Spleen (tissue), 11 donors: ENCODE data around the gene DHCR7. TPM values are rescaled to one million over a fixed set of nuclear protein-coding genes. Genes with fewer than 3 reads are reported as not detected.

ENCODE experiments used
- DNase-seq: peaks from one replicate; pipeline ENCODE4 v3.0.0-alpha.2; 2020
- H3K27ac ChIP-seq, 8 donors: fragments of 200-600 bp; sonication (generic) in 7 of 8; 1 replicate in 4 of 8; 2 replicates in 4 of 8; pipeline versions ENCODE4 v1.5.0 to v1.8.0; 2016 to 2021; ENCODE audit warnings: inconsistent platforms in 4 of 8, mild to moderate bottlenecking in 4 of 8, moderate library complexity in 1 of 8
- H3K27me3 ChIP-seq, 7 donors: fragments of 200-600 bp; sonication (generic) in 6 of 7; replicated peaks in 1 of 7; 1 replicate in 4 of 7; 2 replicates in 3 of 7; pipeline versions ENCODE4 v1.5.0 to v1.8.0; 2016 to 2021; ENCODE audit warnings: inconsistent platforms in 3 of 7, mild to moderate bottlenecking in 1 of 7
- H3K36me3 ChIP-seq, 6 donors: fragments of 200-600 bp; sonication (generic) in 5 of 6; 1 replicate in 4 of 6; 2 replicates in 2 of 6; pipeline versions ENCODE4 v1.5.0 to v1.8.0; 2016 to 2021; ENCODE audit warnings: inconsistent platforms in 2 of 6
- H3K4me1 ChIP-seq, 6 donors: fragments of 200-600 bp; sonication (generic) in 5 of 6; 1 replicate in 3 of 6; 2 replicates in 3 of 6; pipeline versions ENCODE4 v1.5.0 to v1.8.0; 2016 to 2021; ENCODE audit warnings: inconsistent platforms in 3 of 6
- H3K4me3 ChIP-seq, 8 donors: fragments of 200-600 bp; sonication (generic) in 7 of 8; 1 replicate in 4 of 8; 2 replicates in 4 of 8; pipeline versions ENCODE4 v1.5.0 to v1.8.0; 2016 to 2021; ENCODE audit warnings: inconsistent platforms in 4 of 8, mild to moderate bottlenecking in 4 of 8, moderate library complexity in 2 of 8
- H3K9me3 ChIP-seq, 8 donors: fragments of 200-600 bp; sonication (generic) in 7 of 8; 1 replicate in 4 of 8; 2 replicates in 4 of 8; pipeline versions ENCODE4 v1.5.0 to v1.8.0; 2016 to 2021; ENCODE audit warnings: inconsistent platforms in 4 of 8
- CTCF ChIP-seq, 11 experiments: fragments of 200-600 bp in 7 of 11; fragments of 450-650 bp in 4 of 11; sonication (generic) in 4 of 11; IDR thresholded peaks in 8 of 11; conservative IDR thresholded peaks in 3 of 11; 1 replicate in 7 of 11; 2 replicates in 4 of 11; pipeline versions ENCODE4 v1.4.0 to v1.8.0; 2016 to 2021; ENCODE audit warnings: antibody characterized with exemption in 11 of 11, inconsistent platforms in 4 of 11, mild to moderate bottlenecking in 1 of 11
- POLR2A ChIP-seq, 3 donors: fragments of 450-650 bp; IDR thresholded peaks; one replicate each; pipeline ENCODE4 v1.5.1; 2017; ENCODE audit warnings: antibody characterized with exemption in 3 of 3, mild to moderate bottlenecking in 1 of 3
- POLR2AphosphoS5 ChIP-seq, 3 donors: sonication (generic); formaldehyde crosslinking; IDR thresholded peaks; one replicate each; pipeline ENCODE4 v1.5.1; 2017; ENCODE audit warnings: antibody characterized with exemption in 3 of 3
- WGBS, 5 donors: extraction: QIAGEN DNeasy Blood & Tissue Kit in 3 of 5; methylation state at CpG; one replicate each; pipeline versions ENCODE4 v1.1.5 to v1.1.7; 2013 to 2018; 5-methylcytosine and 5-hydroxymethylcytosine counted together
- intact Hi-C: fragments of 100-400 bp; cut with DNase I; formaldehyde crosslinking; loops from one replicate; pipeline ENCODE4 v1.15.0; 2023; ENCODE audit warnings: low total_unique reads
- polyA plus RNA-seq, 3 donors: library from polyadenylated mRNA; stranded (reverse); fragments of 200-250 nt; gene quantifications; one replicate each; pipeline ENCODE4 v1.2.1, GENCODE V29; 2013
- total RNA-seq, 7 donors: library from RNA; depleted of rRNA in 3 of 7; stranded (reverse); fragments of >200 nt in 3 of 7; fragmentation: NEBNext Ultra II Directional in 4 of 7; extraction: Animal tissue kit (Norgen Biotek cat#: 25700) in 4 of 7; gene quantifications; one replicate each; pipeline versions ENCODE4 v1.1.0 to v1.2.1, GENCODE V29; 2016 to 2021
- donor health status: healthy with polysubstance abuse.
- donor health status: DM: no; HTN: no; CAD: no; lungs with moderate emphysema.
- donor health status: DM: no; HTN: no; CAD: no.
- donor health status: Bipolar disorder and iron deficiency.
- donor health status: healthy.
- donor health status: DM: no; HTN: no; CAD: no.
- donor health status: DM: yes; HTN: yes; CAD: no.

The DHCR7 gene
- total and polyA plus RNA-seq, 10 donors = 3.6 to 26.4 (median 14.3) TPM

DNA sequence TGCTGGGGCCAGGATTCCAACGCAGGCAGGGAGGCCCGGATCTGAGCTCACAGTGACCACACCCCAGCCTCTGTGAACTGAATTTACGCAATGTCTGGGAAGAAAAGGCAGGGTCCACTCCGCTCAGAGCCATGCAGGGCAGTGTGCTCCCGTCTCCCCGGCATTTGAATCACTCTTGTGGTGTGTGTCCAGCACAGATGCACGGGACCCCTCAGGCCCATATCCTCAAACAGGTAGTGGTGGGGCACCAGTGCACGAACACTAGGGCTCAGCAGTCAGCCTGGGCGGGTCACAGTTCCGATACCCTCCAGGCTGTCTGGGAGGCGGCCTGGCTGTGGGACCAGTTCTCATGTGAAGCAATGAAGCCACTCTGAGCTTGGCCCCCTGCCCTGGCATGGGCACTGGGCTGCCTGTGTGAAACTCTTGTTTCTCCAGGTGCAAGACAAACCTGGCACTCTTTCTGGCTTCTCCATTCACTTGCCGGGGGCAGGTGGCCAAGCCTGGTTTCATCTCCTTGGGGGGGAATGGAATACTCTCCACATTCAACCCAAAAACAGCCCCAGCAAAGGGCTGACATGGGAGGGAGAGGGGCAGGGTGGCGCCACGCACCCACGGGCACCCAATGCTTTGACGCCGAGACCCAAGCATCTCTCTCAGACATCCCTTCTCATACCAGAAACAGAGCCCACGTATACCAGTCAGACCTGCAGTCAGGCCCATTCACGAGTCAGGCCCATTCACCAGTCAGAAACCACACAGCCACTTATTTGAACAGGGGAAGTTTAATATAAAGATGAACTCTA, 14.3 kb downstream of the DHCR7 start:
- intact Hi-C loops = no loop called here
- Histone ChIP-seq H3K9me3 (no peaks in the 10 kb centered on the region), H3K27me3 (no peaks in the 10 kb centered on the region), H3K4me3 (no peak overlapping the region), H3K36me3 (peaks cover 0 to 51% (median 25%) of the 10 kb centered on the region in 6 donors), H3K4me1 (peaks cover 0 to 43% (median 18%) of the 10 kb centered on the region in 6 donors), H3K27ac (peak overlapping the region in 5 of 8 donors; percentile 29 to 63 (median 54))
- no peak for TF ChIP-seq POLR2A (IDR thresholded peaks at IDR 0.05)
- TF ChIP-seq POLR2AphosphoS5 (IDR thresholded peaks at IDR 0.05) = peak in 1 of 3 donors; percentile 47
- WGBS, 5 donors = 81 to 94% (median 86%) methylated on average over 16 to 19 of the region's 19 CpGs
- DNase-seq = no peak

DNA sequence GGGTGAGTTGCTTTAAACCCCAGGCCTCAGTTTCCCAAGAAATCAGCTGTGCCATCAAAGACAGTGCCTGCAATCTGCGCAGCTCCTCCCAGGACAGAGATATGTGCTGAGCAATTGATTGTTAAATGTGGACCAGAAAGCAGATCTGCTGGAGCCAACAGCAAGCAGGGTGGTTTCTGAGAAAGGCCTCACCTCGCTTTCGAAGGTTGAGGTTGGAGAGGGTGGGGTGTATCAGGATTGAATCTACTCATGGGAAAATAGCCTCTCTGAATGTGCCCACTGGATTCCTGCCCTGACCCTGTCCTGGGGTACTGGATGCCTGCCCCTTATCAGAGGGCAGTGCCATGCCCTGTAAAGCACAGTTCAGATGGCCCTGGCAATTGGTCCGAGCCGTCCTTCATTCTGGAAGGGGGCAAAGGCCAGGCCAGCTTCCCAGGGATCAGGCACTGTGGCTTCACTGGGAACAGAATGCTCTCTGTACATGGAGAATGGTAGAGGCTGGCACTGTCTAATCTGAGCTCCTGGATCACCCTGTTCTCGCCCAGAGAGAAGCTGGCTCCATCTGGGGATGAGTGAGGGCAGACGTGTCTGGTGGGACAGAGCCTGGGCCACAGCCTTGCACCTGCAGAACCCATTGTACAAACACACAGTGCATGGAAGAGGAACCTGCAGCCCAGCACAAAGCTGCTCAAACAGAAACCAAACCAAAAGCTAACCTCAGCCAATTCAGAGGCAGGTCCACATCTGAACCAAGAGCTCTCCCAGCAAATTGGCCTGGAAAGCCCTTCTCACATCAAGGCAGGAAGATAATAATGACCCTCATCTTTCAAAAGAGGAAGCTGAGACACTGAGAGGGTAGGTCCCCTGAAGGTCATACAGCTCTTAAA, 15.2 kb downstream of the DHCR7 start:
- H3K4me1 ChIP-seq = peaks cover 0 to 38% (median 18%) of the 10 kb centered on the region in 6 donors
- H3K4me3 ChIP-seq = no peak overlapping the region
- peaks cover 0 to 42% (median 18%) of the 10 kb centered on the region in 6 donors for H3K36me3 ChIP-seq
- DNase-seq = no peak
- WGBS, 5 donors = 76 to 95% (median 77%) methylated on average over 6 to 7 of the region's 7 CpGs
- no peaks in the 10 kb centered on the region for H3K27me3 ChIP-seq
- H3K9me3 ChIP-seq = no peaks in the 10 kb centered on the region
- intact Hi-C loops = no loop called here
- TF ChIP-seq CTCF (IDR thresholded peaks at IDR 0.05 in 8 of 11, conservative IDR thresholded peaks at IDR 0.05 in 3 of 11) (no peak), POLR2A (IDR thresholded peaks at IDR 0.05) (no peak), POLR2AphosphoS5 (IDR thresholded peaks at IDR 0.05) (no peak)
- H3K27ac ChIP-seq = peak overlapping the region in 5 of 8 donors; percentile 24 to 63 (median 54)

- Histone ChIP-seq H3K36me3 (peaks cover 0 to 25% (median 12%) of the 10 kb centered on the region in 6 donors), H3K27ac (no peak overlapping the region), H3K4me1 (peaks cover 0 to 28% (median 15%) of the 10 kb centered on the region in 6 donors), H3K4me3 (no peak overlapping the region), H3K9me3 (no peaks in the 10 kb centered on the region), H3K27me3 (no peaks in the 10 kb centered on the region)
- no peak for TF ChIP-seq POLR2A (IDR thresholded peaks at IDR 0.05)
- no peak for TF ChIP-seq POLR2AphosphoS5 (IDR thresholded peaks at IDR 0.05)
- TF ChIP-seq CTCF (IDR thresholded peaks at IDR 0.05 in 8 of 11, conservative IDR thresholded peaks at IDR 0.05 in 3 of 11) = no peak
- intact Hi-C loops = no loop called here
- no peak for DNase-seq
- WGBS, 5 donors = 64 to 73% (median 70%) methylated on average over 7 of the region's 7 CpGs
Measured at GRCh38 chr11:71431271-71431670, 16.9 kb downstream of the DHCR7 start.

DNA sequence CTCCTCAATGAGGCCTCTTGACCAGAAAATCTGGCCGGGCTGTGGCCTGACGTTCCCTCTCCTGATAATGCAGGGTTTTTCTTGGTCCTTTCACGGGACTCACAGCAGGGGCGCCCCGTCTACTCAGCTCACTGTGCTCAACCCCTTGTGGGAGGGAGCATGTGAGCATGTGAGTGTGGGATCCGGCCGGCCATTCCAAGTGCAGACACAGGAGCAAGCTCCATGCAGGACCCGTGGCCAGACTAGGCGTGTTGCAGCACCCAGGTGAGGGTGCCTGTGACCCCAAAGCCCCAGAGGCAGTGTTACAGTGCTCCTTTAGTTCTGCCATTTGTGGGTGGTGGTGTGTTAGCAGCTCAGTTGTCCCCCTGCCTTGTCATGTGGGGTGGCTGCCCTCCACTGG, 18.0 kb downstream of the DHCR7 start:
- intact Hi-C loops = no loop called here
- peaks cover 0 to 27% (median 15%) of the 10 kb centered on the region in 6 donors for H3K4me1 ChIP-seq
- H3K9me3 ChIP-seq = no peaks in the 10 kb centered on the region
- H3K36me3 ChIP-seq = peaks cover 0 to 14% (median 5%) of the 10 kb centered on the region in 6 donors
- no peak overlapping the region for H3K27ac ChIP-seq
- no peaks in the 10 kb centered on the region for H3K27me3 ChIP-seq
- 92 to 96% (median 94%) methylated on average over 5 to 9 of the region's 9 CpGs for WGBS, 5 donors
- TF ChIP-seq POLR2AphosphoS5 (IDR thresholded peaks at IDR 0.05) = no peak
- TF ChIP-seq CTCF (IDR thresholded peaks at IDR 0.05 in 8 of 11, conservative IDR thresholded peaks at IDR 0.05 in 3 of 11) = no peak
- no peak for TF ChIP-seq POLR2A (IDR thresholded peaks at IDR 0.05)
- no peak overlapping the region for H3K4me3 ChIP-seq
- DNase-seq = no peak
